HG02852 (cell line): ENCODE results near the gene MTSS2.
"Not testable (repeated sequence)": the region's sequence is repeated elsewhere in the genome, so short reads cannot be mapped to it uniquely, and the experiment has no call there.

Experiments
- ATAC-seq: cut with Tn5 transposase; IDR thresholded peaks from one replicate; pipeline ENCODE4 v1.9.1; 2021; ENCODE audit warnings: mild to moderate bottlenecking, moderate library complexity; ENCODE audit not compliant: unreplicated experiment

The MTSS2 gene

DNA sequence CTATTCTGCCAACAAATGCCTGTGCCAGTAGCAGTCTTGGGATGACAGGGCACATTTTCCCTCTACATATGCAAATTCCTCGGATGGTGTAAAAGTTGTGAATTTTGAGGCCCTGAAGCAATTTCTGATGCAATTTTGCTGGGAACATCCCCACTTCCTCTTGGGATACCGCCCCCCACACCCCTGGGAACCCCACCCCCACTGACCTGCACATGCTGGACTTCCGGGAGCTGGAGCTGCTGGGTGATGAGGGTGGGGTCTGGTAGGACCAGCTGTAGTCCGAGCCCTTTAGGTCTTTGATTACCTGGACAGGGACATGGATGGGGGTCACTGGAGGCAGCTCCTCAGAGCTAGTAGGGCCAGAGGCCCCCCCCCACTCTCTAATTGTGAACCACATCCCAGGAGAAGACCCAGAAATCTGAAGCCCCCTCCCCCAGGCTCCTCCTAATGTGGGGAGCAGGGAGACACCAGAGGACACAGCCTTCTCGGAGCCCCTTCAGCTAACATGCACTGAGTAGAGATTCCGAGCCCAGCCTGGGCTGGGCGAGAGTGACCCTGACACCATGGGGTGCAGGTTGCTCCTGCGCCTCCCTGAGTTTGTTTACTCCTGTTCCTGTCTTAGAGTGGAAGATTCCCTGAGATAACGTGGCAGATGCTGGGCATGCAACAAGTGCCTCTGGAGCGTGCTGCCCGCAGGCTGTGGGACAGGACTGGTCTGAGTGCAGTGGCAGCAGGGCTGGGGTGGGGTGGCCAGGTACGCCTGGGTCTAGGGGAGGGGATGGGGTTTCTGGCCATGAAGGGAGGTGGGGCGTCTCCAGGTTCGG, 9.0 kb downstream of the MTSS2 start:
- ATAC-seq = no peak

DNA sequence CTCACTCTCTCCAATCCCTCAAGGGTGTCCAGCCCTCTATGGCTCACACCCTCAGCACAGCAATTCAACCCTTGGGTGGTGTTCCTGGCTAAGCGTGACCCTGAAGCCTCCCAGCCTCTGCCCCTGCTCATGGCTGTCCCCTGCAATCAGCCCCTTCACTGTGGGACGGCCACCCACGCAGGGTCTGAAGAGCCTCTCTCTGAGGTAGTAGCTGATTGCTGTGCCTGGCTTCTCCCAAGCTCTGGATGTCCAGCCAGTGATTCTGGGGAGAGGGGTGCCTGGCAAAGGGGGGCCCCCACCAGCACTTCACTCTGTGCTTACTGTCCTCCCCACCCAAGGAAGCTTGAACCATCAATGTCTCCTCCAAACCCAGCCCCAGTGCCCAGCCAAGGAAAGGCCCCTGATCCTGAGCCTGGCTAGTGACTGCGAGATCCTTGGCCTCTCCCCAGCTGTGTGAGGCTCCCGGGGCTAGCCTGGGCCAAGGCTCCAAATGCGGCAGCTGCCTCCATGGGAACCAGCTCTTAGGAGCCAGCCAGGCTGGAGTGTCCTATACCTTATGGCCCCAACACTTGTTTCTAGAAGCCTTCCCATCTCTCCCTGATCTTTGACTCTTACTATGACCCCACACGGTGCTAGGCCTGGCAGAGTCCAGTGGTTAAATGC, 9.9 kb downstream of the MTSS2 start:
- no peak for ATAC-seq

DNA sequence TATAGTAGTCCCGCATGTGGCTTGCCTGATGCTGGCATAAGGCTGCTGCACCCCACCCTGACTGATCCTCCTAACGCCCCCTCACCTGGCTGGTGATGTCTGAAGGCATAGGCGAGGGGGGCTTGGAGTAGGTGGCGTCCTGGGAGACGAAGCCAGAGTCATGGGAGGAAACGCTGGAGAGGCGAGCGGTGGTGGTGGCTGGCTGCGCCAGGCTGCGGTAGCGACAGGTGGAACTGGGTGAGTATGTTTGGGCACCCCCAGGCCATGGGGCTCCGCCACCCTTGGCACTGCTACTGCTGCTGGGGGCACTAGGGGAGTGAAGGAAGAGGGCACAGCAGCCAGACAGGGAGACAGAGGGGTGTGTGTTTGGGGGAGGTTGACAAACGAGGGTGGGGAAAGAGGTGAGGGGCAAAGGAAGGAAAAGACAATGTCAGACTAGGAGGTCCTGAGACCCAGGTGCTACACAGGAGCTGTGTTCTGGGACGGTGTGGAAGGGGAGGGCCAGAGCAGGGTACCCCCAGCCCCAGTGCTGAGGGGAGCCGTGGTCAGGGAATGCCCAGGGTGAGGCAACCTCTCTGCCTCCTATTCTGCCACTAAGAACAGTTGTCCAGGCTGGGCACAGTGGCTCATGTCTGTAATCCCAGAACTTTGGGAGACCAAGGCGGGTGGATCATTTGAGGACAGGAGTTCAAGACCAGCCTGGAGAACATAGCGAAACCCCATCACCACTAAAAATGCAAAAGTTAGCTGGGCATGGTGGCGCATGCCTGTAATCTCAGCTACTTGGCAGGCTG, 11.4 kb downstream of the MTSS2 start:
- no peak for ATAC-seq

DNA sequence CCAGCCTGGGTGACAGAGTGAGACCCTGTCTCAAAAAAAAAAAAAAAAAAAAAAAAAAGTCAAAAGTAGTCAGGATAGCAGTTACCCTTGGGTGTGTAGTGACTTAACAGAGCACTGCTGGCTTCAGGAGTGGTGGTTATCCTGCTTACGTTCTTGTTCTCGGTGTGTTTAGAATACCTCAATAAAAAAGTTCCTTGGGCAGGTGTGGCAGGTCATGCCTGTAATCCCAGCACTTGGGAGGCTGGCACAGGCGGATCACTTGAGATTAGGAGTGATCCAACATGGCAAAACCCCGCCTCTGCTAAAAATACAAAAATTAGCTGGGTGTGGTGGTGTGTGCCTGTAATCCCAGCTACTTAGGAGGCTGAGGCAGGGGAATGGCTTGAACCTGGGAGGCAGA, 14.9 kb downstream of the MTSS2 start:
- ATAC-seq = not testable (repeated sequence)

DNA sequence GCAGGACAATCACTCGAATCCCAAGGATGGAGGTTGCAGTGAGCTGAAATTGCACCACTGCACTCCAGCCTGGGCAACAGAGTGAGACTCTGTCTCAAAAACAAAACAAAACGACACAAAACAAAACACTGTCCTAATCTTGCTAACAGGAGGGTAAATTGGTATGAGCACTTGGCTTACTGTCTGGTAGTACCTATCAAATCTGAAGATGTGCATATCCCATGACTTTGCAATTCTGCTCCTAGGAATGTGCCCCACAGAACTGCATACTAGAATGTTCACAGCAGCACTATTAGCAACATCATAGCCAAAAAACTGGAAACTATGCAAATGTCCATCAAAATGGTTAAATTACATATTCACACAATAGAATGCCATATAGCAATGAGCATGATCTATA, 15.7 kb downstream of the MTSS2 start:
- ATAC-seq = no peak

DNA sequence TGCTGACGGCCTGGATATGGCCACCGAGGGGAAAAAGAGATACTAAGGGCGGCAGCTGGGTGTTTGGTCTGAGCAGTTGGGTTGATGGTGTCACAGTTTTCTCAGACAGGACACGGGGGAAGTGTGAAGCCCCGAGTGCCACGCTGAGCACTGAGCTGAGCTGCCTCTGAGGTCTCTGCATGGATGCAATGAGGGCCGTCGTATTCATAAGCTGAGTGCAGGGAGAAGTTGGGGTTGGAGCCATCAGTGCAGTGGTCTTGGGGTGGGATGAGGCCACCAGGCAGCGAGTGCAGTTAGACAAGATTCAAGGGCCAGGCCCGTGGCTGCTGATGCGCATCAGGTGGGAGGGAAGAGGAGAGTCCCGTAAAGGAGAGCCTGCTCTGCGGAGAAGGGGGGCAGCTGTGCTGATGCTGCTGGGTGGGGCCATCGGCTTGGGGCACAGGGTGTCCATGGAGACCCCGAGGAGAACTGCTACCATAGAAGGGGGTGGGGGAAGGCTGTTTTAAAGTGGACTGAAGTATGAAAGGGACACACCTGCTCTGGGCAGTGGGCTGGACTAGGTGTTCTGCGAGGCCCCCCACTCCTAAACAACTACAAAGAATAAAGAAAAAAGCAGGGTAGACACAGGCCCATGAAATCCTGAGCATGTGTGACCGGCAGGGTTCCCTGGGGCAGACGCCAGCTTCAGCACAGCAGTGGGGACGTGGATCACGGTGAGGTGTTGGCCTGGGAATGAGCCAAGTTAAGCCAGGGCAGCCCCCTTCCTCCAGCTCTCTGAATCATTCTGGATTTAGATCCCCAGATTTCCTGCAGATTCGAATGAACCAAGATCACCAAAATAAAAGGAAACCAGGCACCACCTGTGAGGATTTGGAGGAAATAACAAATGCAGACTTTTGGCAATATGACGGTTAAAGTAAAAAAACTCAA, 19.8 kb downstream of the MTSS2 start:
- ATAC-seq = no peak

DNA sequence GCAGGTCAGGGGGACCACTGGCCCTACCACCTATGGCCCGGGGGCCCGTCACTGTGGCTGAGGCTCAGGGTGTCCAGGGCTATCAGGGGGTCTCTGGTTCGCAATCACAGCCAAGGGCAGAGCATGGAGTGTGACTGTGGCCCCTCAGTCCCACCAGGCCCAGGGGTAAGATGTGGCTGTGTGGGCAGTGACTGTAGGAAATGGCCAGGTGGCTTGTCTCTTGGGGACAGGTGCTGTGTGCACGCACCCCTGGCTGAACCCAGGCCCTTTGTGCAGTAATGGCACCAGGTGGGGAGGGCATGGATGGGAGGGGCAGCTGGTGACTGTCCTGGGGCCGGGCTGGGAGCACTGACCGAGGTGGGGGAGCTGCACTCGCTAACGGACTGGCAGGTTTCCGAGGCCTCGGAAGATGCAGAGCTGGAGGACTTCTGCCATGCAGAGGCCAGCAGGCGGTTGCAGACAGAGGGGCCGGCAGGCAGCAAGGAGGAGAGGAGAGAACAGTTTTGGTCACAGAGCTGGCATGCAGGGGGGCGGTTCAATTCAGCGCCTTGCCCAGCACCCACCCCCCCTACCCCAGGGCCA, 20.6 kb downstream of the MTSS2 start:
- ATAC-seq = no peak

DNA sequence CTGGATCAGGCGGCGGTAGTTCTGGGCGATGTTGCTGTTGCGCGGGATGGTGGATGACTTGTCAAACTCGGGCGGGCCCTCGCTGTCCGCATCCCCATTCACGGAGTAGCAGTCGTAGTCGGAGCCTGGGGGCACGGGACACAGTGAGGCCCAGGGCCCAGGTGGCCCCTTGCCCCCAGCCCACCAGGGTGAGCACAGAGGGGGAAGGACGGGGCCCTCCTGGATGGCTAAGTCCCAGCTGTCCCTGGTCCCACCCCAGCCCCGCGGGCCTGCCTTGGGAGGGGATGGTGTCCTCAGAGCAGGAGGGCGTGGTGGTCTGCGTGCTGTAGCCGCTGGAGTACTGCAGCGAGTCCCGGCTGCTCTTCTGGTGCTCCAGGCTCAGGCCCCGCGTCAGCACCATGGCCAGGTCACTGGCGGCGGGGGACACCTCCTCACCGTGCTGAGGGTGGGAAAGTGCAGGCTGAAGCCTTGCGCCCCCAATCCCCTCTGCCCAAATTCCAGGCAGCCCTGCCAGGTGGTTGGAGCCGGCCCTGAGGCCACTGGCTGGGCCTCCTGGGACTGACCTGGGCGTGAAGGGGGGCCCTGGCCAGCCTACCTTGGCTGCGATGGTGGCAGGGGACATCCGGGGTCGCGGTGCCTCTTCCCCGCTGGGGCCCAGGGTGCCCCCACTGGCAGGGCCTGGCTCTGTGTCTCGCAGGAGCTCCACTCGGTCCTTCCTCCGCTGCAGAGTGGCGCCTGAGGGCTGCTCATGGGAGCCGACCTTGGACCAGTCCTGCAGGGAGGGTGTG, 21.3 kb downstream of the MTSS2 start:
- ATAC-seq = no peak

DNA sequence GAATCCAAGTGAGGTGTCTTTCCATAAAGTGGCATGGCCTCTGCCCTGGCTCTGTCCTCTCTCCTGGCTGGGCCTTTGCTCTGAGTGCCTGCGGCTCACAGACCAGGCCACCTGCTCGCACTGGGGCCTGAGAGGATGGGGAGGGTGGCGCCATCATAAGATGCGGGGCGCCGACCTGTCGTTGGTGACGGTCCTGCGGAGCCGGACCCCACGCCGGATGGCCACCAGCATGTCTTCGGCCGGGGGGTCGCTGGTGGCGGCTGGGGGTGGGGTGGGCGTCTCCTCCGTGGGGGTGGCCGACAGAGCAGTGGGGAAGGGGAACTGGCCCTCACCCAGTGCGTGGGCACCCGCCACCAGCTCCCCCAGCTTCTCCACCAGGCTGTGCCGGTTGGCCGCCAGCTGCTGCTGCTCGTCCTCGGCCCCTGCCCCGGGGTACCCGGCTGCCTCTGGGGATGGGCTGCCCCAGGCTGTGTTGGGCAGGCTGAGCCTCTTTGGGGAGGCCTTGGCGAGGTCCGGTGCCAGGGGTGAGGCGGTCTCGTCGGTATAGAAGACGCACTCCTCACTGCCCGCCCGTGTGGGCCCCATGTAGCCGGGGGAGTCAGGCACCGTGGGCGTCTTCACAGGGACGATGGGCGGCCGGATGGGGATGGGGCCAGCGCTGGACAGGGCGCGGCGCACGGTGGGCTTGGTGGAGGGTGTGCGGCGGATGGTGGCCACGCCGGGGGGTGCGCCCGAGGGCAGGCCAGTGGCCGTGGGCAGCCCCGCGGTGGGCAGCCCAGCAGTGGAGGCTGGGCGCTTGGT, 22.1 kb downstream of the MTSS2 start:
- ATAC-seq = no peak

DNA sequence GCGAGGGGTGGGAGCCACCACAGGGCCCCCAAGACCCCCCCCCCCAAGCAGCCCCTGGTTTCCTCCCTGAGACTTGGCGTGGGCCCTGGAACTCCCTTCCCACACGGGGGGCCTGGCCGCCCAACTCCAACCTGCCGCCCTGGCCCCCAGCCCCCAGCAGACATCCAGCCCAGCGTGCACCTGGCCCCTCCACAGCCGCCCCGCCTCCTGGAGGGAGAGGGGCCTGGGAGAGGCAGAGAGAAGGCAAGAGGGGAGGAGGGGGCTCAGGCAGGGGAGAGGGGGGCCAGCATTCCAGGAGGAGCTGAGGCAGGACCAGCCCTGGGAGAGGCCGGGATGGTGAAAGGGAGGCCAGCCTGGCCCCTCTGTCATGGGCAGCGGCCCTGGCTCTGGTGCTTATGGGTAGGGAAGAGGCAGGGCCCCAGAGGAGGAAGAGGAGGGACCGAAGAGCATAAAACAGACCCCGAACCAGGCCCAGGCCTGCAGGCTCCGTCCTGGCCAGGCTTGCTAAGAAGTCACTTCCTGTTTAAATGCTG, 22.8 kb downstream of the MTSS2 start:
- no peak for ATAC-seq

DNA sequence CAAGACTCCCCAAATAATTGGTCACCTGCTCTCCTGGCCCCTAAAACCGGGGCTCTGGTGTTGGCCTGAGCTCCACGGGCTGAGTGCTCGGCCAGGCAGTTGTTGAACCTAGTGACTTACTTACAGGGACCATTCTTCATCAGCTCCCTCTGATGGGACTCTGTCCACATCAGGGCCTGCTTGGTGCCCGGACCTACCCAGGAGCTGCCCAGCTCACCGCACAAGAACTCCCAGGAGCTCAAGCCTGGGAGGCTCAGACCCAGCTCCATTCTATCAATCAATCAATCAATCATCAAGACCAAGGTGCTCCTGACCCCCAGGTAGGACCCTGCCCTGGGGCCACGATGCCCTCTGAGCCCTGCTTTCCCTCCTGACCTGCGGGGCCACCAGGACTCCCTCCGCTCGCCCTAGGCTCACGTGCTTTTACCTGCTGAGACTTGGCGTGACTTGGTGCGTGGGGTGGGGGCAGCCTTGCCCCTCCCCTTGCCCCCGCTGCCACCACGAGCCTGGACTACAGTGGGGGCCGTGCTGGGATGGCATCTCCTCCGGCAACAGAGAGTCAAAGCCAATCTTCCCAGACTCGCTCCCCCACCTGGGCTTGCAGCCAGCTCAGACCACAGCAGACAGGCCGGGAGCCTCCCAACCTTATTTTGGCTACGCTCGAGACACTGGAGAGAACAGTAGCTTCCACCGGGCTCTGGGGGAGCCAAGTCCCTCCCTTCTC, 23.8 kb downstream of the MTSS2 start:
- no peak for ATAC-seq

DNA sequence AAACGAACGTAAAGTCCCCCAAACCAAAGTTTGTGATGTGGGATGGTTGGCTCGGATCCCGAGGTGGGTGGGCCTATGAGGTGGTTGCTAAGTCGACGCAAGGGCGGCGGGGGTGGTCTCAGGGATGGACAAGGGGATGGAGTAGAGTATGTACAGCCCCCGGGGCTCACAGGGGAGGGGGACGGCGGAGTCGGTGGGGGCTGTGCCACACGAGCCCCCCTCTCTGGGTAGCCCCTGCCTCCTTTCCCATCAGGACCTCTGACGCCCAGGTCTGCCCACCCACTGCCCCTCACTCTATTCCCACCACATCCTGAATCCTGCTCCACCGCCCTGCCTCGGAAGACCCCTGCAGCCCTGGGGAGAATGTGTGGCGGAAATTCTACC, 24.3 kb downstream of the MTSS2 start:
- ATAC-seq = no peak

DNA sequence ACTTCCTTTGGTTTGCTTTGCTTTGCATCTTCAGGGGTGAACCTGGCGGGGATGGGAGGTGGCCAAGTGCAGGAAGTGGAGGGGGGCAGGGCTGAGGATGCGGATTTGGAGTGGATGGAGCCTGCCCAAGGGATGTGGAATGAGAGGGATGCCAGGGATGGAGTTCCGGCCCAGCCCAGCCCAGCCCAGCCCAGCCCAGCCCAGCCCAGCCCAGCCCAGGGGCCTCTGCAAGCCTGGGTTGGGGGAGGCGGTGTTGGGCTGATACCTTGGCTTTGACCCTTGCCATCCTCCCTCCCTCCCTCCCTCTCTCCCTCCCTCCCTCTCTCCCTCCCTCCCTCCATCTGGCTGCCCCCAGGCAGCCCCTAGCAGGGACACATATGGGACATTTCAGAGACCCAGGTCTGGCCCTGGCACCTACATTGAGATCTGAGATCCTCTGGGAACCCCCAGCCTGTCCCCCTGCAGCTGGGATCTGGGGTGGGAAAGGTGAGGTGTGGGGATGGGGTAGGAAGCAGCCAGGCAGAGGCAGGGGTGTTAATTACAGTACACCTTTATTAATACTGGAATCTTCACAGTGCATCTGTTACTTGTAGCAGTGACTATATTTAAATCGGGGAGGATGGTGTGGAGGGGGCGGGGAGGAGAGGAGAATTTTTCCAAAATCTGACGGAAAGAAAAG, 25.0 kb downstream of the MTSS2 start:
- ATAC-seq = no peak

DNA sequence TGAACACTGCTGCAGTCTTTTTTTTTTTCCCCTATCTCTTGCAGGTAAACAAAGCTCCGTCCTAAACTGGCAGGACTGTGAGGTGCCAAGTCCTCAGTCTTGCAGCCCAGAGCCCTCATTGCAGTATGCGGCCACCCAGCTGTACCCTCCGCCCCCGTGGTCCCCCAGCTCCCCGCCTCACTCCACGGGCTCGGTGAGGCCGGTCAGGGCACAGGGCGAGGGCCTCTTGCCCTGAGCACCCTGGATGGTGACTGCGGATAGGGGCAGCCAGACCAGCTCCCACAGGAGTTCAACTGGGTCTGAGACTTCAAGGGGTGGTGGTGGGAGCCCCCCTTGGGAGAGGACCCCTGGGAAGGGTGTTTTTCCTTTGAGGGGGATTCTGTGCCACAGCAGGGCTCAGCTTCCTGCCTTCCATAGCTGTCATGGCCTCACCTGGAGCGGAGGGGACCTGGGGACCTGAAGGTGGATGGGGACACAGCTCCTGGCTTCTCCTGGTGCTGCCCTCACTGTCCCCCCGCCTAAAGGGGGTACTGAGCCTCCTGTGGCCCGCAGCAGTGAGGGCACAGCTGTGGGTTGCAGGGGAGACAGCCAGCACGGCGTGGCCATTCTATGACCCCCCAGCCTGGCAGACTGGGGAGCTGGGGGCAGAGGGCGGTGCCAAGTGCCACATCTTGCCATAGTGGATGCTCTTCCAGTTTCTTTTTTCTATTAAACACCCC, 25.7 kb downstream of the MTSS2 start:
- no peak for ATAC-seq

DNA sequence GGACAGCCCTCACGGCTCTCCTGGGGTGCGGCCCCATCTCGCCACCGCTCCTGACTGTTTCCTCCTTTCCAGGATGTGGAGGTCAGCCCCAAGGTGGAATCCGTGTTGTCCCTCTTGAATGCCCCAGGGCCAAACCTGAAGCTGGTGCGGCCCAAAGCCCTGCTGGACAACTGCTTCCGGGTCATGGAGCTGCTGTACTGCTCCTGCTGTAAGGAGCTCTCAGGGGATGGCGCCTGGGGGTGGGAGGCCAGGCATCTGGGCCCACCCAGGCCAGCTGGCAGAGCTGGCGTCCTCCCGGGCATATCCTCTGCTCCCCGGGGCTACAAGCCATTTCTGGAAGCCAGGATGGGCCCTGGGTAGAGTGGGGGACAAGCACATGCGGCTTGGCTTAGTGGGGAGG, 26.3 kb downstream of the MTSS2 start:
- no peak for ATAC-seq

DNA sequence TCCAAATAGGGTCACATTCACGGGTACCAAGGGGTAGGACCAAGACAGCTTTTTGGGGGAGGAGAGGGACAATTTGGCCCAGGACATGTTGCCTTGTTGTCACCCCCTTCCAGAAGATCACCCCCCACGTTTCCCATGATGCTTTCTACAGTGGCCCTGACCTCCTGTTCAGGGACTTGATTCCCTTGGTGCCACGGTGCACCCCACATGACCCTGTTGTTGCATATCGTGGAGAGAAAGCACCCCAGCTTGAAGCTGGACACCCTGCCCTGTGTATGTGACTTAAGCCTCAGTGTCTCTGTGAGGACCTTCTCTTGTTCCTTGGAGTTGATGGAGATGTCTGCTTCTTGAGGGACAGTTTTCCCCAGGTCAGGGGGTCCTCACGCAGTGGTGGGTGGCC, 26.9 kb downstream of the MTSS2 start:
- ATAC-seq = no peak

DNA sequence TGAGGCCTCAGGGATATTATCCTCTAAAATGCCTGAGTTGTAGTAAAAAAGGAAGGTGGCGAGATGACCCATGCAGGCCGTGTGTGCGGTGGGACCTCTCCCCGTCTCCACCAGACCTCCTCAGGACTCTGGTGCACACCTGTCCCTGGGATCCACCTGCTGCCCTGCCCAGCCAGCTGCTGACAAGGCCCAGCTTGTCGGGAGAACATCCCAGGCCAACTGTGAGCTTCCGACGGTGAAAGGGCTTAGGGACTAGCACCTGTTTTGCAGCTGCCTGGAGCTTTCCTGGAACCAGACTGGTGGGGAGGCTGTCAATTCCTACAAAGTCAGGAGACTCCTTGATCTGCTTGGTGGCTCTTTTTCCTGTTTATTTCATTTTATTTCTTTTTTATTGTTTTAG, 27.9 kb downstream of the MTSS2 start:
- ATAC-seq = no peak
